ENCODE measurements around the gene SAMD5.

The SAMD5 gene

GRCh38 chr6:147544420-147544819 is 35.9 kb downstream of the SAMD5 start:
- Histone ChIP-seq H3K36me3 (no peaks in the 10 kb centered on the region), H3K4me3 (ENCODE audit: low read depth, low read length) (no peak overlapping the region), H3K27me3 (no peaks in the 10 kb centered on the region), H3K4me1 (no peaks in the 10 kb centered on the region), H3K9me3 (no peaks in the 10 kb centered on the region)
- DNase-seq = no peak
- TF ChIP-seq CTCF (IDR thresholded peaks at IDR 0.05; ENCODE audit: low read depth, low read length) = no peak

- Histone ChIP-seq H3K4me1 (no peaks in the 10 kb centered on the region), H3K36me3 (no peaks in the 10 kb centered on the region), H3K4me3 (ENCODE audit: low read depth, low read length) (no peak overlapping the region), H3K27me3 (no peaks in the 10 kb centered on the region), H3K9me3 (no peaks in the 10 kb centered on the region)
- DNase-seq = no peak
- no peak for TF ChIP-seq CTCF (IDR thresholded peaks at IDR 0.05; ENCODE audit: low read depth, low read length)
Observed at GRCh38 chr6:147546501-147547368, 38.2 kb downstream of the SAMD5 start.

- H3K4me1 ChIP-seq = no peaks in the 10 kb centered on the region
- no peaks in the 10 kb centered on the region for H3K36me3 ChIP-seq
- H3K4me3 ChIP-seq (ENCODE audit: low read depth, low read length) = no peak overlapping the region
- H3K27me3 ChIP-seq = no peaks in the 10 kb centered on the region
- TF ChIP-seq CTCF (IDR thresholded peaks at IDR 0.05; ENCODE audit: low read depth, low read length) = no peak
- DNase-seq = no peak
- no peaks in the 10 kb centered on the region for H3K9me3 ChIP-seq
Observed at GRCh38 chr6:147547369-147547902, 38.9 kb downstream of the SAMD5 start.

GRCh38 chr6:147548921-147549475 is 40.5 kb downstream of the SAMD5 start:
- H3K27me3 ChIP-seq = no peaks in the 10 kb centered on the region
- TF ChIP-seq CTCF (IDR thresholded peaks at IDR 0.05; ENCODE audit: low read depth, low read length) = no peak
- no peaks in the 10 kb centered on the region for H3K36me3 ChIP-seq
- no peak overlapping the region for H3K4me3 ChIP-seq (ENCODE audit: low read depth, low read length)
- DNase-seq = no peak
- no peaks in the 10 kb centered on the region for H3K9me3 ChIP-seq
- H3K4me1 ChIP-seq = no peaks in the 10 kb centered on the region

GRCh38 chr6:147549531-147549930 is 41.0 kb downstream of the SAMD5 start:
- Histone ChIP-seq H3K4me3 (ENCODE audit: low read depth, low read length) (no peak overlapping the region), H3K36me3 (no peaks in the 10 kb centered on the region), H3K27me3 (no peaks in the 10 kb centered on the region), H3K9me3 (no peaks in the 10 kb centered on the region), H3K4me1 (no peaks in the 10 kb centered on the region)
- TF ChIP-seq CTCF (IDR thresholded peaks at IDR 0.05; ENCODE audit: low read depth, low read length) = no peak
- DNase-seq = no peak

- H3K4me1 ChIP-seq = no peaks in the 10 kb centered on the region
- no peaks in the 10 kb centered on the region for H3K27me3 ChIP-seq
- TF ChIP-seq CTCF (IDR thresholded peaks at IDR 0.05; ENCODE audit: low read depth, low read length) = no peak
- H3K9me3 ChIP-seq = no peaks in the 10 kb centered on the region
- no peak for DNase-seq
- no peak overlapping the region for H3K4me3 ChIP-seq (ENCODE audit: low read depth, low read length)
- H3K36me3 ChIP-seq = no peaks in the 10 kb centered on the region
Observed at GRCh38 chr6:147551976-147552375, 43.5 kb downstream of the SAMD5 start.
